Mononuclear cell (primary cell): ENCODE measurements around the gene LCAT. TPM values are rescaled to one million over a fixed set of nuclear protein-coding genes. Genes with fewer than 3 reads are reported as not detected.

ENCODE experiments used
- H3K27me3 ChIP-seq: 2 replicates; pipeline ENCODE4 v1.6.0; 2011; ENCODE audit warnings: low read length, control low read depth; ENCODE audit not compliant: insufficient read depth
- H3K4me1 ChIP-seq: 2 replicates; pipeline ENCODE4 v1.5.1; 2011; ENCODE audit warnings: mild to moderate bottlenecking, low read length, control low read depth; ENCODE audit not compliant: insufficient read depth
- H3K4me3 ChIP-seq: 2 replicates; pipeline ENCODE4 v1.5.1; 2011; ENCODE audit warnings: mild to moderate bottlenecking, low read length, moderate library complexity
- H3K9me3 ChIP-seq: 2 replicates; pipeline ENCODE4 v1.5.1; 2011; ENCODE audit warnings: low read depth, mild to moderate bottlenecking, control low read depth, low read length
- total RNA-seq: library from RNA; depleted of rRNA; stranded (reverse); fragments of >200 nt; gene quantifications from one replicate; pipeline ENCODE4 v1.2.3, GENCODE V29; 2012

LCAT gene
- total RNA-seq, 1 donor: 0.84 TPM

- Histone ChIP-seq H3K4me3 (no peak overlapping the region), H3K27me3 (no peaks in the 10 kb centered on the region), H3K9me3 (no peaks in the 10 kb centered on the region), H3K4me1 (peaks cover 7% of the 10 kb centered on the region)
Observed at GRCh38 chr16:67962135-67962534, 18.2 kb upstream of the LCAT start.

- H3K27me3 ChIP-seq: no peaks in the 10 kb centered on the region
- no peaks in the 10 kb centered on the region for H3K9me3 ChIP-seq
- H3K4me1 ChIP-seq: peaks cover 2% of the 10 kb centered on the region
- H3K4me3 ChIP-seq: no peak overlapping the region
Observed at GRCh38 chr16:67961551-67961957, 17.6 kb upstream of the LCAT start.

- H3K4me1 ChIP-seq: no peaks in the 10 kb centered on the region
- no peak overlapping the region for H3K4me3 ChIP-seq
- no peaks in the 10 kb centered on the region for H3K9me3 ChIP-seq
- no peaks in the 10 kb centered on the region for H3K27me3 ChIP-seq
Observed at GRCh38 chr16:67959536-67960329, 15.8 kb upstream of the LCAT start.

- Histone ChIP-seq H3K4me3 (no peak overlapping the region), H3K27me3 (no peaks in the 10 kb centered on the region)
Observed at GRCh38 chr16:67957622-67958021, 13.7 kb upstream of the LCAT start.

GRCh38 chr16:67954421-67955196, 10.7 kb upstream of the LCAT start:
- Histone ChIP-seq H3K4me1 (no peaks in the 10 kb centered on the region), H3K27me3 (no peaks in the 10 kb centered on the region), H3K9me3 (no peaks in the 10 kb centered on the region), H3K4me3 (no peak overlapping the region)

More at GRCh38 chr16:67957622-67958021, 13.7 kb upstream of the LCAT start:
- Histone ChIP-seq H3K4me1 (no peaks in the 10 kb centered on the region), H3K9me3 (no peaks in the 10 kb centered on the region)

- no peaks in the 10 kb centered on the region for H3K4me1 ChIP-seq
- no peak overlapping the region for H3K4me3 ChIP-seq
- H3K9me3 ChIP-seq: no peaks in the 10 kb centered on the region
- H3K27me3 ChIP-seq: no peaks in the 10 kb centered on the region
Observed at GRCh38 chr16:67953641-67954375, 9.9 kb upstream of the LCAT start.

- Histone ChIP-seq H3K9me3 (no peaks in the 10 kb centered on the region), H3K27me3 (no peaks in the 10 kb centered on the region), H3K4me1 (no peaks in the 10 kb centered on the region), H3K4me3 (no peak overlapping the region)
Observed at GRCh38 chr16:67951485-67951884, 7.6 kb upstream of the LCAT start.

- H3K4me1 ChIP-seq: no peaks in the 10 kb centered on the region
- H3K27me3 ChIP-seq: no peaks in the 10 kb centered on the region
- no peak overlapping the region for H3K4me3 ChIP-seq
- H3K9me3 ChIP-seq: no peaks in the 10 kb centered on the region
Observed at GRCh38 chr16:67950335-67950843, 6.5 kb upstream of the LCAT start.

- no peaks in the 10 kb centered on the region for H3K27me3 ChIP-seq
- no peaks in the 10 kb centered on the region for H3K4me1 ChIP-seq
- no peak overlapping the region for H3K4me3 ChIP-seq
- no peaks in the 10 kb centered on the region for H3K9me3 ChIP-seq
Observed at GRCh38 chr16:67949645-67950044, 5.7 kb upstream of the LCAT start.

- H3K9me3 ChIP-seq: no peaks in the 10 kb centered on the region
- H3K4me3 ChIP-seq: no peak overlapping the region
- no peaks in the 10 kb centered on the region for H3K27me3 ChIP-seq
- H3K4me1 ChIP-seq: no peaks in the 10 kb centered on the region
Observed at GRCh38 chr16:67948015-67948414, 4.1 kb upstream of the LCAT start.

- no peak overlapping the region for H3K4me3 ChIP-seq
- no peaks in the 10 kb centered on the region for H3K4me1 ChIP-seq
- H3K27me3 ChIP-seq: no peaks in the 10 kb centered on the region
- H3K9me3 ChIP-seq: no peaks in the 10 kb centered on the region
Observed at GRCh38 chr16:67946966-67947558, 3.1 kb upstream of the LCAT start.

- H3K27me3 ChIP-seq: no peaks in the 10 kb centered on the region
- H3K4me3 ChIP-seq: no peak overlapping the region
- peaks cover 9% of the 10 kb centered on the region for H3K4me1 ChIP-seq
- no peaks in the 10 kb centered on the region for H3K9me3 ChIP-seq
Observed at GRCh38 chr16:67946128-67946569, 2.2 kb upstream of the LCAT start.

GRCh38 chr16:67945392-67945933, 1.5 kb upstream of the LCAT start:
- H3K27me3 ChIP-seq: no peaks in the 10 kb centered on the region
- no peaks in the 10 kb centered on the region for H3K9me3 ChIP-seq
- H3K4me1 ChIP-seq: peaks cover 12% of the 10 kb centered on the region
- H3K4me3 ChIP-seq: no peak overlapping the region

- Histone ChIP-seq H3K27me3 (no peaks in the 10 kb centered on the region), H3K9me3 (no peaks in the 10 kb centered on the region), H3K4me1 (peaks cover 19% of the 10 kb centered on the region), H3K4me3 (no peak overlapping the region)
Observed at GRCh38 chr16:67944690-67945391, 921 bp upstream of the LCAT start.
